OCI-LY3 (cell line): ENCODE results near the gene ANK3.

ENCODE experiments used
- CTCF ChIP-seq: fragments of 200-600, 300-600 bp; sonication (generic); IDR thresholded peaks from 2 replicates; pipeline ENCODE4 v1.5.1; 2014; ENCODE audit warnings: antibody characterized with exemption, low read length, low read depth
- EZH2phosphoT487 ChIP-seq: fragments of 200-600 bp; shearing (Covaris generic); IDR thresholded peaks from 2 replicates; pipeline ENCODE4 v1.6.1; 2018; ENCODE audit warnings: antibody characterized with exemption, mixed run types, low read depth

- no peak for TF ChIP-seq CTCF
- no peak for TF ChIP-seq EZH2phosphoT487
Observed at GRCh38 chr10:60043561-60044241, 346.0 kb downstream of the ANK3 start.
